Left ventricle myocardium superior (tissue), 1 donor: ENCODE data around the gene ACHE. TPM values are rescaled to one million over a fixed set of nuclear protein-coding genes. Genes with fewer than 3 reads are reported as not detected.
"Not testable (repeated sequence)": the region's sequence is repeated elsewhere in the genome, so short reads cannot be mapped to it uniquely, and the experiment has no call there.

Experiments used
- ATAC-seq: fragments of 200-7000 bp; cut with Tn5 transposase; one replicate; pipeline ENCODE4 v1.9.1; 2020; ENCODE audit warnings: mild to moderate bottlenecking, moderate library complexity
- DNase-seq: peaks from one replicate; pipeline ENCODE4 v3.0.0-alpha.2; 2020
- intact Hi-C: fragments of 100-400 bp; cut with micrococcal nuclease; formaldehyde crosslinking; loops from one replicate; pipeline ENCODE4 v1.11.0; 2022
- long read RNA-seq: library from polyadenylated mRNA; unstranded; transcript quantifications from one replicate; pipeline ENCODE4 v2.0.0, GENCODE V29; 2021
- total RNA-seq: library from RNA; stranded (reverse); fragmentation: NEBNext Ultra II Directional; extraction: Animal tissue kit (Norgen Biotek cat#: 25700); gene quantifications from one replicate; pipeline ENCODE4 v1.2.1, GENCODE V29; 2021
- donor health status: DM: no; HTN: yes; CAD: no; lungs with severe emphysema.

The ACHE gene
- 0.40 TPM for total RNA-seq
- long read RNA-seq: 0 reads

- intact Hi-C loops: loop anchor here (5.0 kb wide), 1 partner anchor 162 kb away; no protein-coding TSS in a partner anchor
- no peak for DNase-seq
- ATAC-seq: peak; percentile 19
Measured at GRCh38 chr7:100895701-100895955, at the start of gene ACHE. Gene ACHE (minus strand): TSS chr7:100895888. CDS start chr7:100894232, 1,656 bp downstream.

GRCh38 chr7:100944138-100944537 is 48.5 kb upstream of the ACHE start:
- intact Hi-C loops: no loop called here
- no peak for DNase-seq
- ATAC-seq: no peak

- no peak for ATAC-seq
- no peak for DNase-seq
- intact Hi-C loops: no loop called here
Measured at GRCh38 chr7:100943693-100944092, 48.0 kb upstream of the ACHE start.

GRCh38 chr7:100942045-100942774 is 46.5 kb upstream of the ACHE start:
- no peak for ATAC-seq
- intact Hi-C loops: no loop called here

GRCh38 chr7:100936167-100936566 is 40.5 kb upstream of the ACHE start:
- DNase-seq, intact Hi-C loops, ATAC-seq: not testable (repeated sequence)

More at GRCh38 chr7:100942045-100942774, 46.5 kb upstream of the ACHE start:
- no peak for DNase-seq

GRCh38 chr7:100935381-100935780 is 39.7 kb upstream of the ACHE start:
- intact Hi-C loops, ATAC-seq, DNase-seq: not testable (repeated sequence)

GRCh38 chr7:100933734-100934133 is 38.0 kb upstream of the ACHE start:
- no peak for ATAC-seq
- DNase-seq: no peak
- intact Hi-C loops: no loop called here

- DNase-seq: no peak
- ATAC-seq: no peak
- intact Hi-C loops: no loop called here
Measured at GRCh38 chr7:100929808-100930174, 34.1 kb upstream of the ACHE start.

- ATAC-seq, DNase-seq, intact Hi-C loops: not testable (repeated sequence)
Measured at GRCh38 chr7:100923616-100924015, 27.9 kb upstream of the ACHE start.

GRCh38 chr7:100921039-100921438 is 25.4 kb upstream of the ACHE start:
- intact Hi-C loops: no loop called here
- DNase-seq: no peak
- ATAC-seq: no peak

- ATAC-seq, DNase-seq, intact Hi-C loops: not testable (repeated sequence)
Measured at GRCh38 chr7:100919779-100920437, 24.2 kb upstream of the ACHE start.

GRCh38 chr7:100919335-100919734 is 23.6 kb upstream of the ACHE start:
- DNase-seq, intact Hi-C loops, ATAC-seq: not testable (repeated sequence)

GRCh38 chr7:100914879-100915447 is 19.3 kb upstream of the ACHE start:
- DNase-seq (no peak), ATAC-seq (no peak)
- intact Hi-C loops: no loop called here

- ATAC-seq (peak; percentile 21), DNase-seq (no peak)
- intact Hi-C loops: no loop called here
Measured at GRCh38 chr7:100914208-100914878, 18.7 kb upstream of the ACHE start.

- intact Hi-C loops: no loop called here
- DNase-seq: no peak
- no peak for ATAC-seq
Measured at GRCh38 chr7:100911484-100911883, 15.8 kb upstream of the ACHE start.

- intact Hi-C loops, DNase-seq, ATAC-seq: not testable (repeated sequence)
Measured at GRCh38 chr7:100910443-100910842, 14.8 kb upstream of the ACHE start.

- DNase-seq (no peak), ATAC-seq (no peak)
- intact Hi-C loops: no loop called here
Measured at GRCh38 chr7:100908512-100908911, 12.8 kb upstream of the ACHE start.

- intact Hi-C loops: no loop called here
- ATAC-seq (no peak), DNase-seq (no peak)
Measured at GRCh38 chr7:100902638-100903037, 7.0 kb upstream of the ACHE start.

GRCh38 chr7:100901921-100902332 is 6.2 kb upstream of the ACHE start:
- no peak for ATAC-seq
- no peak for DNase-seq
- intact Hi-C loops: no loop called here

- DNase-seq: no peak
- intact Hi-C loops: no loop called here
Measured at GRCh38 chr7:100900978-100901377, 5.3 kb upstream of the ACHE start.

More at GRCh38 chr7:100900978-100901377, 5.3 kb upstream of the ACHE start:
- no peak for ATAC-seq
